Upper lobe of left lung (tissue), 4 donors: ENCODE data around the gene AMIGO1.

Experiments
- EP300 ChIP-seq, 4 donors: sonication (generic); formaldehyde crosslinking; IDR thresholded peaks; one replicate each; pipeline ENCODE4 v1.5.1; 2017; ENCODE audit warnings: antibody characterized with exemption in 4 of 4, control low read depth in 2 of 4
- POLR2AphosphoS5 ChIP-seq, 2 donors: sonication (generic); formaldehyde crosslinking; IDR thresholded peaks; one replicate each; pipeline ENCODE4 v1.5.1; 2017; ENCODE audit warnings: antibody characterized with exemption in 2 of 2

- TF ChIP-seq EP300 (IDR thresholded peaks at IDR 0.05) (no peak), POLR2AphosphoS5 (IDR thresholded peaks at IDR 0.05) (no peak)
These were observed 1.3 kb downstream of the AMIGO1 start for GRCh38 chr1:109508001-109508872.
